Lower leg skin (tissue), 3 donors: ENCODE measurements around the gene HSP90AB1.

Experiments used
- CTCF ChIP-seq, 3 donors: fragments of 450-650 bp; IDR thresholded peaks; one replicate each; pipeline ENCODE4 v1.5.1; 2016; ENCODE audit warnings: antibody characterized with exemption in 3 of 3, mild to moderate bottlenecking in 3 of 3, moderate library complexity in 2 of 3
- POLR2A ChIP-seq, 2 donors: fragments of 450-650 bp; IDR thresholded peaks; one replicate each; pipeline ENCODE4 v1.6.1; 2016 to 2017; ENCODE audit warnings: antibody characterized with exemption in 2 of 2, mild to moderate bottlenecking in 1 of 2, moderate library complexity in 1 of 2

GRCh38 chr6:44273617-44274016 is 26.7 kb downstream of the HSP90AB1 start:
- TF ChIP-seq POLR2A (IDR thresholded peaks at IDR 0.05) (no peak), CTCF (IDR thresholded peaks at IDR 0.05) (no peak)
